Measurements from ENCODE around the gene ATP13A1. TPM values are rescaled to one million over a fixed set of nuclear protein-coding genes. Genes with fewer than 3 reads are reported as not detected.

Gene ATP13A1
- total and polyA plus RNA-seq, 7 experiments from 2014 or later = 22.2 to 138 (median 97.7) TPM

DNA sequence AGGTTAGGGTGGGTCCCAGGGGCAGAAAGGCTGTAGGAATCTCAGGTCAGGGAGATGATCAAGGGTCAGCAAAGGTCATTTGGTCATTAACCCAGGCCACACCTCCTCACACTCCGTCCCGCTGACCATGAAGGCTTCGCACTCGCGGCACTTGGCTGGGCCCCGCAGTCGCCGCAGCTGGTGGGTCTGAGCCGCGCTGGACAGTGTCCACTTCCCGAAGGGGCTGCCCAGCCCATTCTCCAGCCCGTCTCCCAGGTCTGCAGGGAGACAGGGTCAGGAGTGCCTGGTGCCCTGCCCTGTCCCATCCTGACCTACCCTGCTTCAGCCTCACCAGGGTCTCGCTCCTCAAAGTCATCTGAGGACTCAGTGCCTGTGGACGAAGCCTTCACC is 28.2 kb downstream of the ATP13A1 start:
- DNase-seq = no peak
- H3K4me3 ChIP-seq (ENCODE audit: low read length) = no peak overlapping the region
- H3K9me3 Mint-ChIP-seq = peaks cover 0 to 3% (median 0%) of the 10 kb centered on the region in 11 donors
- H3K27ac Mint-ChIP-seq = peak overlapping the region in 3 of 9 donors; percentile 6 to 86 (median 12)
- H3K4me1 Mint-ChIP-seq = peaks cover 11 to 26% (median 14%) of the 10 kb centered on the region in 7 donors
- no peak for ATAC-seq
- ChIA-PET CTCF (no interaction called here), POLR2A (interaction anchor here (0.9 to 1.2 kb wide), 2 partner anchors 8 to 33 kb away, joined by 3 to 4 read pairs; partner anchors contain the start of gene ZNF101)
- intact Hi-C loops (cut with micrococcal nuclease) = no loop called here
- peaks cover 9 to 39% (median 19%) of the 10 kb centered on the region in 5 donors for H3K36me3 Mint-ChIP-seq
- no peak overlapping the region for H3K27ac ChIP-seq (ENCODE audit: low read depth, low read length)
- peak overlapping the region in 1 of 10 donors; percentile 23 for H3K4me3 Mint-ChIP-seq
- H3K9me3 ChIP-seq (ENCODE audit: control insufficient read depth in 2 of 3, low read length in 3 of 3) = no peaks in the 10 kb centered on the region
- no peaks in the 10 kb centered on the region for H3K27me3 Mint-ChIP-seq
- peaks cover 17 to 80% (median 31%) of the 10 kb centered on the region in 3 experiments for H3K36me3 ChIP-seq (ENCODE audit: control insufficient read depth in 2 of 3, insufficient read depth in 3 of 3, low read length in 3 of 3)
- no peaks in the 10 kb centered on the region for H3K4me1 ChIP-seq (ENCODE audit: control insufficient read depth in 2 of 2, insufficient read depth in 2 of 2, low read length in 2 of 2)
- H3K27me3 ChIP-seq (ENCODE audit: control insufficient read depth in 2 of 2, insufficient read depth in 2 of 2, low read length in 2 of 2) = no peaks in the 10 kb centered on the region

DNA sequence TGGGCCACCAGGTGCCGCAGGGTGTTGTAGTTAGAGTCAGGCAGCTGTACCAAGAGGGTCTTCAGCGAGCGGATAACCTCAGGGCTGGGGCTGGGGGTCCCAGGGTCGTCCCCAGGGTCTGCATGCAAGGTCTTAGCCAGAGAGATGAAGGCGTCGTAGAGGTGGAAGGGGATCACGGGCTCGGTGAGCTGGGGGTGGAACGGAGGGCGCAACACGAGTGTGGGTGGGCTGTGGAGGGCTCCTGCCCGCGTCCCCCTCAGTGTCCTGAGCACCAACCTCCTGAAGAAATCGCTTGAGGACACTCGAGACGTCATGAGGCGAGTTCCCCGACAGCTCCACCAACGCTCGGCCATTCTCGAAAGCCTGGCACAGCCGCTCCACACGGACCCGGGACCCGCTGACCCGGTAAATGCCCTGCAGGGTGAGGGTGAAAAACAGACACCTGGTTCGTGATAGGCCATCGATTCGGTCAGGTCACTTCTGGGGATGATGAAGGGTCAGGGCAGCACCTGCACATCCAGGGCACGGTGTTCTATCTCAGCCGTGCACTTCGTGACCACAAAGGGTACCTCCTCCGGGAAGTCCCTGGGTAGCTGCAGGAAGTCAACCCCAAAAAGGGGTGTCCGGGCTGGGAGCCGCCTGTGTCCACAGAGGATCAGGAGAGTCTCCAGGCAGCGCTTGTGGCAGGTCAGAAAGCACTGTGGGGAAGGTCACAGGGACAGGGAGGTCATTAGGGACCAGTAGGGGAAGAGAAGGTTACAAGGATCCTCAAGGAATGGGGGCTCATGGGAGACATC is 28.8 kb downstream of the ATP13A1 start:
- peak overlapping the region in 1 of 10 donors; percentile 47 for H3K4me3 Mint-ChIP-seq
- POLR2A ChIA-PET = interaction anchor here (0.5 to 1.4 kb wide), 6 partner anchors 7 to 214 kb away, joined by 3 to 4 read pairs (median 4); partner anchors contain the start of gene ZNF101

DNA sequence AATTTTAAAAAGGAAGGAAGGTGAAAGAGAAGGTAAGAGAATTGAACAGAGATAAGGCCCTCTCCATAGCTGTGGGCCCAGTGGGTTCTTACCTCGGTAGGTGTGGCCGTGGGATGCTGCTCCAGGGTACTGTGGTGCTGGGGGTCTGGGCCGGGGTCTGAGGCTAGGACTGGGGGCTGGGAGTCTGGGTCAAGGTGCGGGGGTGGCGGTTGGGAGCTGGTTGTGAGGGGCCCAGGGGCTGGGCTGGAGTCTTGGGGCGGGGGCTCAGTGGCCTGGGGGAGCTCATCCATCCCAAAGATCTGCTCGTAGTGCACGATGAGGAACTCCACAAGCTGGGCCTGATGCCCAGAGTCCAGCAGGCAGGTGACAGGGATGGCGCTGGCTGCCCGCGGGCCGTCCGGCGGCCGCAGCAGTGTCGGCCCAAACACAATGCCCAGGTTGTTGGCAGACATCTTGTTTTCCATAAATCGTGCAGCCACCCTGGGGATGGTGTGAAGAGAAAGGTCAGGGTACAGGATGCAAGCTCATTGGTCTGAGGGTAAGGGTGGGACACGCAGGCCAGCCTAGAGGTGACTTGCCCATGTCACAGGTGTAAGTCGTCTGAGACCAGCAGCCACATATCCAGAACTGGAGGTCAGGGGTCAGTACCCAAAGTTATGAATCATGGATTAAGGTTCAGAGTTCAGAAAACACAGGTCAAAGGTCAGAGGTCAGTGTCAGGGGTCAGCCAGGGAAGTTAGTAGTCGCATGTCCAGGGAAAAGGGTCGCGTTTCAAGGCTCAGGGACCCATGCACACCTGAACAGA is 29.6 kb downstream of the ATP13A1 start:
- Histone ChIP-seq H3K36me3 (ENCODE audit: control insufficient read depth in 2 of 3, insufficient read depth in 3 of 3, low read length in 3 of 3) (peaks cover 17 to 77% (median 28%) of the 10 kb centered on the region in 3 experiments), H3K27ac (ENCODE audit: low read depth, low read length) (no peak overlapping the region), H3K9me3 (ENCODE audit: control insufficient read depth in 2 of 3, low read length in 3 of 3) (no peaks in the 10 kb centered on the region), H3K27me3 (ENCODE audit: control insufficient read depth in 2 of 2, insufficient read depth in 2 of 2, low read length in 2 of 2) (no peaks in the 10 kb centered on the region), H3K4me1 (ENCODE audit: control insufficient read depth in 2 of 2, insufficient read depth in 2 of 2, low read length in 2 of 2) (no peaks in the 10 kb centered on the region), H3K4me3 (ENCODE audit: low read length) (no peak overlapping the region)
- Mint-ChIP-seq H3K27ac (peak overlapping the region in 5 of 9 donors; percentile 7 to 91 (median 25)), H3K4me1 (peaks cover 4 to 21% (median 10%) of the 10 kb centered on the region in 7 donors), H3K27me3 (no peaks in the 10 kb centered on the region), H3K9me3 (peaks cover 0 to 3% (median 0%) of the 10 kb centered on the region in 11 donors), H3K4me3 (peak overlapping the region in 1 of 10 donors; percentile 47), H3K36me3 (peaks cover 9 to 46% (median 19%) of the 10 kb centered on the region in 5 donors)
- ChIA-PET POLR2A (interaction anchor here (0.5 to 1.4 kb wide), 8 partner anchors 10 to 215 kb away, joined by 3 to 4 read pairs (median 3); no protein-coding TSS in a partner anchor), CTCF (interaction anchor here (0.6 kb wide), 1 partner anchor 9 kb away, joined by 3 read pairs; no protein-coding TSS in a partner anchor)
- intact Hi-C loops (cut with micrococcal nuclease) = no loop called here
- no peak for DNase-seq
- ATAC-seq = no peak

More for the DNA sequence above, 28.8 kb downstream of the ATP13A1 start:
- H3K9me3 ChIP-seq (ENCODE audit: control insufficient read depth in 2 of 3, low read length in 3 of 3) = no peaks in the 10 kb centered on the region
- intact Hi-C loops (cut with micrococcal nuclease) = no loop called here
- H3K4me1 Mint-ChIP-seq = peaks cover 5 to 22% (median 10%) of the 10 kb centered on the region in 7 donors
- no peaks in the 10 kb centered on the region for H3K27me3 Mint-ChIP-seq
- no peaks in the 10 kb centered on the region for H3K4me1 ChIP-seq (ENCODE audit: control insufficient read depth in 2 of 2, insufficient read depth in 2 of 2, low read length in 2 of 2)
- ATAC-seq = no peak
- no peak for DNase-seq
- CTCF ChIA-PET = interaction anchor here (0.6 kb wide), 1 partner anchor 9 kb away, joined by 3 read pairs; no protein-coding TSS in a partner anchor
- H3K27ac ChIP-seq (ENCODE audit: low read depth, low read length) = no peak overlapping the region
- peak overlapping the region in 5 of 9 donors; percentile 10 to 91 (median 56) for H3K27ac Mint-ChIP-seq
- peaks cover 0 to 3% (median 0%) of the 10 kb centered on the region in 11 donors for H3K9me3 Mint-ChIP-seq
- peaks cover 17 to 80% (median 29%) of the 10 kb centered on the region in 3 experiments for H3K36me3 ChIP-seq (ENCODE audit: control insufficient read depth in 2 of 3, insufficient read depth in 3 of 3, low read length in 3 of 3)
- no peaks in the 10 kb centered on the region for H3K27me3 ChIP-seq (ENCODE audit: control insufficient read depth in 2 of 2, insufficient read depth in 2 of 2, low read length in 2 of 2)
- H3K4me3 ChIP-seq (ENCODE audit: low read length) = no peak overlapping the region
- H3K36me3 Mint-ChIP-seq = peaks cover 9 to 44% (median 19%) of the 10 kb centered on the region in 5 donors

DNA sequence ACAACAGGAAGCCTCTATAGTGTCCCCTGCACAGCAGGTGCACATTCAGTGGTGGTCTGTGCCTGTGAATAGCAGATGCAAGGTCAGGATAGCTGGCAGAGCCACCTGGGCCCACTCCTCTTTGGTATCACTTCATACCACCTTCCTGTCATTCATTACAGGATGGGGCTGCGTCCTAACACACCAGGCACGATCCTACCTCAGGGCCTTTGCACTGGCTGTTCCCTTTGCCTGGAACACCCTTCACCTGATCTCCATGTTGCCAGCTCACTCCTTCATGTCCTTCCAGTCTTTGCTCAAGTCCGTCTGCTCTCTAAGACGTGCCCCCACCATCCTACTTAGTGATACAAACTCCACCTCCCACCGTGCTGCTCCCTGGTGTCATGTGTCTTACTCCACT is 30.8 kb downstream of the ATP13A1 start:
- Mint-ChIP-seq H3K27me3 (no peaks in the 10 kb centered on the region), H3K27ac (peak overlapping the region in 3 of 9 donors; percentile 73 to 83 (median 78)), H3K4me3 (no peak overlapping the region), H3K36me3 (peaks cover 9 to 44% (median 19%) of the 10 kb centered on the region in 5 donors), H3K4me1 (peaks cover 4 to 21% (median 13%) of the 10 kb centered on the region in 7 donors), H3K9me3 (peaks cover 0 to 3% (median 0%) of the 10 kb centered on the region in 11 donors)
- no peaks in the 10 kb centered on the region for H3K9me3 ChIP-seq (ENCODE audit: control insufficient read depth in 2 of 3, low read length in 3 of 3)
- DNase-seq (no peak), ATAC-seq (no peak)
- ChIA-PET CTCF (no interaction called here), POLR2A (interaction anchor here (0.6 to 1.3 kb wide), 4 partner anchors 11 to 371 kb away, joined by 3 to 4 read pairs (median 4); partner anchors contain the start of gene ATP13A1)
- H3K27ac ChIP-seq (ENCODE audit: low read depth, low read length) = no peak overlapping the region
- H3K4me1 ChIP-seq (ENCODE audit: control insufficient read depth in 2 of 2, insufficient read depth in 2 of 2, low read length in 2 of 2) = no peaks in the 10 kb centered on the region
- H3K36me3 ChIP-seq (ENCODE audit: control insufficient read depth in 2 of 3, insufficient read depth in 3 of 3, low read length in 3 of 3) = peaks cover 17 to 68% (median 26%) of the 10 kb centered on the region in 3 experiments
- H3K4me3 ChIP-seq (ENCODE audit: low read length) = no peak overlapping the region
- intact Hi-C loops (cut with micrococcal nuclease) = no loop called here
- H3K27me3 ChIP-seq (ENCODE audit: control insufficient read depth in 2 of 2, insufficient read depth in 2 of 2, low read length in 2 of 2) = no peaks in the 10 kb centered on the region

DNA sequence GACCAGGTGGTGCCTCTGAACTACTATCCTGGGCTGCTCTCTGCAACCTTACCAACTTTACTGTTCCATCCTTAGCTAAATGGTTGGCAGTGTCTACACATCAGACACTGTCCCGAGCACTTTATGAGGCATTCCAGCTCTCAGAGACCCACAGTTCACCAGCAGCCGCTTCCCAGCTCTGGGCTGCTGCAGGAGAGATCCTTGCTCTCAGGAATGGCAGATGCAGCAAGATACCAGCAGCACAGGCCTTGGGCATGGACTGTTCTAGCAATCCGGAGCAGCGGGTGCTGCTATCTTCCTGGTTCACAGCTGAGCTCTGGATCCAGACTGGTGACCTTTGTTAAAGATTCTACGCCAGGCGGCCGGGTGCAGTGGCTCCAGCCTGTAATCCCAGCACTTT is 32.1 kb downstream of the ATP13A1 start:
- H3K4me1 ChIP-seq (ENCODE audit: control insufficient read depth in 2 of 2, insufficient read depth in 2 of 2, low read length in 2 of 2) = peaks cover 6 to 13% of the 10 kb centered on the region in 2 donors
- H3K9me3 ChIP-seq (ENCODE audit: control insufficient read depth in 2 of 3, low read length in 3 of 3) = no peaks in the 10 kb centered on the region
- no peak overlapping the region for H3K27ac ChIP-seq (ENCODE audit: low read depth, low read length)
- no peak for ATAC-seq
- H3K27me3 ChIP-seq (ENCODE audit: control insufficient read depth in 2 of 2, insufficient read depth in 2 of 2, low read length in 2 of 2) = no peaks in the 10 kb centered on the region
- intact Hi-C loops (cut with micrococcal nuclease) = no loop called here
- ChIA-PET CTCF (no interaction called here), POLR2A (interaction anchor here (0.7 to 1.3 kb wide), 4 partner anchors 9 to 71 kb away, joined by 3 to 4 read pairs (median 3); partner anchors contain the start of gene ATP13A1)
- peaks cover 0 to 1% (median 0%) of the 10 kb centered on the region in 11 donors for H3K9me3 Mint-ChIP-seq
- H3K36me3 ChIP-seq (ENCODE audit: control insufficient read depth in 2 of 3, insufficient read depth in 3 of 3, low read length in 3 of 3) = peaks cover 17 to 58% (median 23%) of the 10 kb centered on the region in 3 experiments
- no peak for DNase-seq
- H3K4me3 Mint-ChIP-seq = peak overlapping the region in 3 of 10 donors; percentile 6 to 58 (median 16)
- no peaks in the 10 kb centered on the region for H3K27me3 Mint-ChIP-seq
- peak overlapping the region in 4 of 9 donors; percentile 39 to 69 (median 54) for H3K27ac Mint-ChIP-seq
- peaks cover 9 to 48% (median 19%) of the 10 kb centered on the region in 5 donors for H3K36me3 Mint-ChIP-seq
- peaks cover 18 to 33% (median 25%) of the 10 kb centered on the region in 7 donors for H3K4me1 Mint-ChIP-seq
- H3K4me3 ChIP-seq (ENCODE audit: low read length) = no peak overlapping the region

DNA sequence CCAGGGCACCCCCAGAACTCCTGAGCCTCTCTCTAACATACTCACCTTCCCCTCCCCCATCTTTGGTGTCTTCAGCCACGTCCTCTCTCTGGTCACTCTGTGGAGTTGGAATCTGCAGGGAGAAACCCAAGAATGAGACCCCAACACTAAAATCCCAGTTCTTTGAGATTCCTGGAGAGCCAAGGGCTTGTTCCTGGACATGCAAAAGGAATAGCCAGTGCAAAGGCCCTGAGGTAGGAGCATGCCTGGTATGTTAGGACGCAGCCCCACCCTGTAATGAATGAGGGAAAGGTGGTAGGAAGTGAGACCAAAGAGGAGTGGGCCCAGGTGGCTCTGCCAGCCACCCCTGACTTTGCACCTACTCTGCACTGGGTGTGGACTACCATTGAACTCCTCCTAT is 33.0 kb downstream of the ATP13A1 start:
- peaks cover 6 to 18% of the 10 kb centered on the region in 2 donors for H3K4me1 ChIP-seq (ENCODE audit: control insufficient read depth in 2 of 2, insufficient read depth in 2 of 2, low read length in 2 of 2)
- Mint-ChIP-seq H3K4me1 (peaks cover 23 to 33% (median 30%) of the 10 kb centered on the region in 7 donors), H3K27me3 (no peaks in the 10 kb centered on the region), H3K9me3 (no peaks in the 10 kb centered on the region), H3K36me3 (peaks cover 9 to 48% (median 19%) of the 10 kb centered on the region in 5 donors), H3K27ac (peak overlapping the region in 7 of 9 donors; percentile 19 to 65 (median 45)), H3K4me3 (peak overlapping the region in 4 of 10 donors; percentile 13 to 58 (median 40))
- no peak overlapping the region for H3K4me3 ChIP-seq (ENCODE audit: low read length)
- no peaks in the 10 kb centered on the region for H3K27me3 ChIP-seq (ENCODE audit: control insufficient read depth in 2 of 2, insufficient read depth in 2 of 2, low read length in 2 of 2)
- no peaks in the 10 kb centered on the region for H3K9me3 ChIP-seq (ENCODE audit: control insufficient read depth in 2 of 3, low read length in 3 of 3)
- intact Hi-C loops (cut with micrococcal nuclease) = no loop called here
- POLR2A ChIA-PET = no interaction called here
- CTCF ChIA-PET = no interaction called here
- ATAC-seq (no peak), DNase-seq (peak in 2 of 9 donors; percentile 11 to 22)
- H3K36me3 ChIP-seq (ENCODE audit: control insufficient read depth in 2 of 3, insufficient read depth in 3 of 3, low read length in 3 of 3) = peaks cover 17 to 54% (median 22%) of the 10 kb centered on the region in 3 experiments
- H3K27ac ChIP-seq (ENCODE audit: low read depth, low read length) = peak overlapping the region; percentile 18

All from naive thymus-derived CD4-positive, alpha-beta T cell (primary cell).